Measurements from ENCODE around the gene GNG4. TPM values are rescaled to one million over a fixed set of nuclear protein-coding genes. Genes with fewer than 3 reads are reported as not detected.

GNG4 gene
- polyA plus RNA-seq, 1 donor: 0.42 TPM

Other genes with a start within 250 kb of the GNG4 start
- gene B3GALNT2, start 145.3 kb downstream of the GNG4 start, polyA plus RNA-seq (ENCODE audit: insufficient read length): 30.9 TPM
- 5.3 TPM for gene LYST, start 217.1 kb upstream of the GNG4 start, polyA plus RNA-seq (ENCODE audit: insufficient read length)